OCI-LY3 (cell line): ENCODE measurements around the gene PRKCE.
A peak's percentile ranks its signal among the peaks of the same experiment; 100 is the strongest.

Experiments used
- H2AFZ ChIP-seq: fragments of 200-600, 300-600 bp; shearing (Covaris generic); 2 replicates; pipeline ENCODE4 v1.6.0; 2014; ENCODE audit warnings: antibody characterized with exemption, low read depth, low read length
- H3K27ac ChIP-seq: fragments of 200-600, 300-600 bp; sonication (generic); 2 replicates; pipeline ENCODE4 v1.5.1; 2014; ENCODE audit warnings: mild to moderate bottlenecking, low read length, moderate library complexity, mixed read lengths
- H3K27me3 ChIP-seq: fragments of 200-600, 300-600 bp; sonication (generic); 2 replicates; pipeline ENCODE4 v1.6.1; 2014; ENCODE audit warnings: low read depth, low read length, mixed read lengths
- H3K36me3 ChIP-seq: fragments of 200-600, 300-600 bp; sonication (generic); replicated peaks from 2 replicates; pipeline ENCODE3; 2014; ENCODE audit warnings: low read depth, low read length, mixed read lengths
- H3K4me1 ChIP-seq: fragments of 300-600, 200-600 bp; sonication (generic); 2 replicates; pipeline ENCODE4 v1.6.1; 2014; ENCODE audit warnings: low read length, mixed read lengths
- H3K4me2 ChIP-seq: fragments of 200-600, 300-600 bp; sonication (generic); 2 replicates; pipeline ENCODE4 v1.6.1; 2014; ENCODE audit warnings: low read length, mixed read lengths
- H3K4me3 ChIP-seq: fragments of 300-600, 200-600 bp; sonication (generic); 2 replicates; pipeline ENCODE4 v1.5.1; 2014; ENCODE audit warnings: antibody characterized with exemption, mild to moderate bottlenecking, low read length, moderate library complexity
- H3K79me2 ChIP-seq: fragments of 300-600, 200-600 bp; shearing (Covaris generic); 2 replicates; pipeline ENCODE4 v1.6.1; 2014; ENCODE audit warnings: mild to moderate bottlenecking, low read length, mixed read lengths
- H3K9ac ChIP-seq: fragments of 300-600, 200-600 bp; shearing (Covaris generic); 2 replicates; pipeline ENCODE4 v1.6.0; 2014; ENCODE audit warnings: mild to moderate bottlenecking, low read length, moderate library complexity
- H3K9me3 ChIP-seq: fragments of 200-600, 300-600 bp; shearing (Covaris generic); 2 replicates; pipeline ENCODE4 v1.6.1; 2014; ENCODE audit warnings: low read length, mixed read lengths; ENCODE audit not compliant: insufficient read depth
- H4K20me1 ChIP-seq: fragments of 200-600, 300-600 bp; sonication (generic); 2 replicates; pipeline ENCODE4 v1.6.1; 2016; ENCODE audit warnings: low read length, mixed read lengths; ENCODE audit not compliant: insufficient read depth
- EZH2phosphoT487 ChIP-seq: fragments of 200-600 bp; shearing (Covaris generic); IDR thresholded peaks from 2 replicates; pipeline ENCODE4 v1.6.1; 2018; ENCODE audit warnings: antibody characterized with exemption, mixed run types, low read depth
- TF ChIP-seq, protein P1 (sequence below): fragments of 200-600, 300-600 bp; sonication (generic); IDR thresholded peaks from 2 replicates; pipeline ENCODE4 v1.5.1; 2014; ENCODE audit warnings: antibody characterized with exemption, low read length, low read depth

The PRKCE gene

GRCh38 chr2:46062637-46063412 is 411.4 kb downstream of the PRKCE start:
- Histone ChIP-seq H3K4me1 (no peaks in the 10 kb centered on the region), H3K9ac (no peak overlapping the region), H3K27me3 (peaks cover 7% of the 10 kb centered on the region; the same call in 1 of the 2 replicates), H3K79me2 (no peaks in the 10 kb centered on the region), H2AFZ (no peak overlapping the region), H3K36me3 (no peaks in the 10 kb centered on the region), H4K20me1 (no peaks in the 10 kb centered on the region), H3K4me3 (no peak overlapping the region), H3K4me2 (no peak overlapping the region), H3K27ac (no peak overlapping the region), H3K9me3 (no peaks in the 10 kb centered on the region)
- TF ChIP-seq, protein P1, sequence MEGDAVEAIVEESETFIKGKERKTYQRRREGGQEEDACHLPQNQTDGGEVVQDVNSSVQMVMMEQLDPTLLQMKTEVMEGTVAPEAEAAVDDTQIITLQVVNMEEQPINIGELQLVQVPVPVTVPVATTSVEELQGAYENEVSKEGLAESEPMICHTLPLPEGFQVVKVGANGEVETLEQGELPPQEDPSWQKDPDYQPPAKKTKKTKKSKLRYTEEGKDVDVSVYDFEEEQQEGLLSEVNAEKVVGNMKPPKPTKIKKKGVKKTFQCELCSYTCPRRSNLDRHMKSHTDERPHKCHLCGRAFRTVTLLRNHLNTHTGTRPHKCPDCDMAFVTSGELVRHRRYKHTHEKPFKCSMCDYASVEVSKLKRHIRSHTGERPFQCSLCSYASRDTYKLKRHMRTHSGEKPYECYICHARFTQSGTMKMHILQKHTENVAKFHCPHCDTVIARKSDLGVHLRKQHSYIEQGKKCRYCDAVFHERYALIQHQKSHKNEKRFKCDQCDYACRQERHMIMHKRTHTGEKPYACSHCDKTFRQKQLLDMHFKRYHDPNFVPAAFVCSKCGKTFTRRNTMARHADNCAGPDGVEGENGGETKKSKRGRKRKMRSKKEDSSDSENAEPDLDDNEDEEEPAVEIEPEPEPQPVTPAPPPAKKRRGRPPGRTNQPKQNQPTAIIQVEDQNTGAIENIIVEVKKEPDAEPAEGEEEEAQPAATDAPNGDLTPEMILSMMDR: peak; percentile 87
- TF ChIP-seq EZH2phosphoT487: no peak

DNA sequence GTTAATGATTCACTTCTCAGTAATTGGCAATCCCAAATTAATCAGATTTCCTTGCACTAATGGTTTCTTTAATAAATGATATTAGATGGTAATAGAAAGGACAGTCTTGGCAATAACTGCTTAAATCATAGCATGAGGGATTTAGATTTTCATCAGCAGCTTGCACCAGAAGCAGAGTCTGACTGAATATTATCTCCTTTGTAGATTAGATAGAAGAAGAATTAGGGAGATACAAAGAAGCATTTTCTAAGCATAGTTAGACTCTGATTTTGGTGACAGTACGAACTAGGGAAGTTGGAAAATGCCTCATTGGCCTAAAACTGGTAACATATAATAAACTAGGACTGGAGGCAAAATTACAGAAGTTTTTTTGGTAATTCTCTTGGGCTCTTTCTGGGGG is 412.9 kb downstream of the PRKCE start:
- Histone ChIP-seq H3K79me2 (no peaks in the 10 kb centered on the region), H3K4me3 (no peak overlapping the region), H3K36me3 (no peaks in the 10 kb centered on the region), H2AFZ (no peak overlapping the region), H3K9ac (no peak overlapping the region), H4K20me1 (no peaks in the 10 kb centered on the region), H3K9me3 (no peaks in the 10 kb centered on the region), H3K4me2 (no peak overlapping the region), H3K27ac (no peak overlapping the region), H3K27me3 (peaks cover 7% of the 10 kb centered on the region; the same call in 1 of the 2 replicates), H3K4me1 (no peaks in the 10 kb centered on the region)
- TF ChIP-seq, protein P1: no peak
- TF ChIP-seq EZH2phosphoT487: no peak

GRCh38 chr2:46065152-46065551 is 413.7 kb downstream of the PRKCE start:
- no peaks in the 10 kb centered on the region for H3K4me1 ChIP-seq

GRCh38 chr2:46066116-46066515 is 414.6 kb downstream of the PRKCE start:
- H3K27ac ChIP-seq: no peak overlapping the region
- no peaks in the 10 kb centered on the region for H3K36me3 ChIP-seq
- peaks cover 7% of the 10 kb centered on the region; the same call in 1 of the 2 replicates for H3K27me3 ChIP-seq
- H3K9me3 ChIP-seq: no peaks in the 10 kb centered on the region
- H3K79me2 ChIP-seq: no peaks in the 10 kb centered on the region
- H4K20me1 ChIP-seq: no peaks in the 10 kb centered on the region
- H2AFZ ChIP-seq: no peak overlapping the region
- no peaks in the 10 kb centered on the region for H3K4me1 ChIP-seq
- no peak for TF ChIP-seq EZH2phosphoT487
- TF ChIP-seq, protein P1: no peak
- H3K9ac ChIP-seq: no peak overlapping the region
- H3K4me3 ChIP-seq: no peak overlapping the region
- H3K4me2 ChIP-seq: no peak overlapping the region

More at GRCh38 chr2:46065152-46065551, 413.7 kb downstream of the PRKCE start:
- Histone ChIP-seq H3K9me3 (no peaks in the 10 kb centered on the region), H3K27ac (no peak overlapping the region), H3K36me3 (no peaks in the 10 kb centered on the region), H3K79me2 (no peaks in the 10 kb centered on the region), H3K9ac (no peak overlapping the region), H3K27me3 (peaks cover 7% of the 10 kb centered on the region; the same call in 1 of the 2 replicates), H3K4me3 (no peak overlapping the region), H4K20me1 (no peaks in the 10 kb centered on the region), H2AFZ (no peak overlapping the region), H3K4me2 (no peak overlapping the region)
- TF ChIP-seq, protein P1: no peak
- no peak for TF ChIP-seq EZH2phosphoT487
